HG03571 (cell line): Measurements from ENCODE around the gene GARIN5B.
"Not testable (repeated sequence)": the region's sequence is repeated elsewhere in the genome, so short reads cannot be mapped to it uniquely, and the experiment has no call there.

ENCODE experiments used
- ATAC-seq: cut with Tn5 transposase; IDR thresholded peaks from one replicate; pipeline ENCODE4 v1.9.1; 2021; ENCODE audit not compliant: unreplicated experiment

Gene GARIN5B

GRCh38 chr19:55352040-55352439, 11.0 kb downstream of the GARIN5B start:
- no peak for ATAC-seq

- no peak for ATAC-seq
Observed at GRCh38 chr19:55350620-55351315, 12.3 kb downstream of the GARIN5B start.

- no peak for ATAC-seq
Observed at GRCh38 chr19:55348317-55349034, 14.6 kb downstream of the GARIN5B start.

GRCh38 chr19:55347442-55348009, 15.5 kb downstream of the GARIN5B start:
- ATAC-seq, result no peak

- no peak for ATAC-seq
Observed at GRCh38 chr19:55346725-55347441, 16.2 kb downstream of the GARIN5B start.

GRCh38 chr19:55345818-55346724, 17.0 kb downstream of the GARIN5B start:
- no peak for ATAC-seq

GRCh38 chr19:55345101-55345817, 17.8 kb downstream of the GARIN5B start:
- no peak for ATAC-seq

GRCh38 chr19:55344444-55344843, 18.6 kb downstream of the GARIN5B start:
- no peak for ATAC-seq

GRCh38 chr19:55341595-55342531, 21.2 kb downstream of the GARIN5B start:
- ATAC-seq, result no peak

- no peak for ATAC-seq
Observed at GRCh38 chr19:55341171-55341588, 21.9 kb downstream of the GARIN5B start.

GRCh38 chr19:55340784-55341147, 22.3 kb downstream of the GARIN5B start:
- no peak for ATAC-seq

- ATAC-seq, result no peak
Observed at GRCh38 chr19:55339889-55340783, 22.9 kb downstream of the GARIN5B start.

GRCh38 chr19:55339105-55339888, 23.8 kb downstream of the GARIN5B start, which contains the start of gene KMT5C:
Gene KMT5C, plus strand, starts transcription at chr19:55339876. Its CDS starts 2,061 bp downstream, at chr19:55341937.
- peak; percentile 78 for ATAC-seq

- no peak for ATAC-seq
Observed at GRCh38 chr19:55336101-55336500, 27.0 kb downstream of the GARIN5B start.

GRCh38 chr19:55333870-55334269, 29.2 kb downstream of the GARIN5B start:
- no peak for ATAC-seq

- ATAC-seq, result not testable (repeated sequence)
Observed at GRCh38 chr19:55329791-55330190, 33.3 kb downstream of the GARIN5B start.

GRCh38 chr19:55328774-55329318, 34.2 kb downstream of the GARIN5B start:
- ATAC-seq, result not testable (repeated sequence)
